Large intestine (tissue), 1 donor: ENCODE measurements around the gene RHOD. TPM values are rescaled to one million over a fixed set of nuclear protein-coding genes. Genes with fewer than 3 reads are reported as not detected.

Source experiments
- polyA plus RNA-seq: library from polyadenylated mRNA; unstranded; fragments of 120-200 nt; gene quantifications from one replicate; pipeline ENCODE4 v1.2.1, GENCODE V29; 2013

Gene RHOD
- polyA plus RNA-seq, 1 donor, result 22.9 TPM

Other genes with a start within 250 kb of the RHOD start
- 27.2 TPM for gene RCE1, start 213.4 kb upstream of the RHOD start, polyA plus RNA-seq
- gene LRFN4, start 199.8 kb upstream of the RHOD start, polyA plus RNA-seq, result 15.7 TPM
- gene PC, start 98.5 kb upstream of the RHOD start, polyA plus RNA-seq, result 12.5 TPM
- 16.0 TPM for gene C11orf86, start 81.5 kb upstream of the RHOD start, polyA plus RNA-seq
- gene SYT12, start 33.7 kb upstream of the RHOD start, polyA plus RNA-seq, result 0.06 TPM
- 58.5 TPM for gene KDM2A, start 62.4 kb downstream of the RHOD start, polyA plus RNA-seq
- gene GRK2, start 209.6 kb downstream of the RHOD start, polyA plus RNA-seq, result 82.5 TPM
- 38.8 TPM for gene ANKRD13D, start 232.5 kb downstream of the RHOD start, polyA plus RNA-seq
- gene SSH3, start 246.7 kb downstream of the RHOD start, polyA plus RNA-seq, result 36.4 TPM